Measurements from ENCODE around the gene TET3. TPM values are rescaled to one million over a fixed set of nuclear protein-coding genes. Genes with fewer than 3 reads are reported as not detected.

TET3 gene
- total and polyA plus RNA-seq, 2 of the 4 experiments (the other 2 are of a cell fraction), result 1.6 to 1.8 TPM

GRCh38 chr2:74024216-74024615, 39.5 kb downstream of the TET3 start:
- ChIA-PET POLR2A (ENCODE audit: unreplicated experiment) (no interaction called here), CTCF (no interaction called here)
- no peak for ATAC-seq (ENCODE audit: low read depth)

More at GRCh38 chr2:74024216-74024615, 39.5 kb downstream of the TET3 start:
- Histone ChIP-seq H2BK5ac (ENCODE audit: low read depth, low read length, poor library complexity, severe bottlenecking) (no peak overlapping the region), H2AK5ac (ENCODE audit: low read depth, low read length) (no peak overlapping the region; the same call in 1 of the 2 replicates), H3K9me3 (ENCODE audit: control insufficient read depth, insufficient read depth, low read length) (no peaks in the 10 kb centered on the region), H3K4ac (ENCODE audit: low read depth, low read length) (no peak overlapping the region), H2AFZ (replicated peaks; ENCODE audit: low read length, poor library complexity) (peak overlapping the region; percentile 27), H4K5ac (ENCODE audit: low read depth, low read length) (no peak overlapping the region), H4K8ac (ENCODE audit: low read depth in 2 of 2, low read length in 2 of 2) (no peak overlapping the region), H4K91ac (ENCODE audit: insufficient read depth, low read depth, low read length) (no peak overlapping the region), H3K18ac (ENCODE audit: low read depth, low read length) (no peak overlapping the region), H3K27me3 (ENCODE audit: control insufficient read depth, insufficient read depth, low read length) (no peaks in the 10 kb centered on the region), H3K4me2 (ENCODE audit: low read depth, low read length) (no peak overlapping the region), H3K9me1 (ENCODE audit: insufficient read depth, low read length) (peaks cover 11% of the 10 kb centered on the region), H3K27ac (ENCODE audit: insufficient read depth, low read length) (no peak overlapping the region), H3K56ac (ENCODE audit: extremely low read depth, insufficient read depth, low read length) (no peak overlapping the region), H3K14ac (replicated peaks; ENCODE audit: low read depth, low read length) (no peak overlapping the region), H3K4me1 (ENCODE audit: control insufficient read depth, insufficient read depth, low read length) (peaks cover 2% of the 10 kb centered on the region; the same call in 1 of the 2 replicates), H3K79me1 (ENCODE audit: low read depth in 1 of 2, low read length in 2 of 2) (peaks cover 33 to 60% of the 10 kb centered on the region in 2 experiments), H3K23ac (ENCODE audit: low read depth, low read length) (no peak overlapping the region), H2AK9ac (replicated peaks; ENCODE audit: low read depth, low read length, poor library complexity) (peak overlapping the region; percentile 80), H3K9ac (ENCODE audit: low read depth, low read length) (no peak overlapping the region), H3K4me3 (ENCODE audit: insufficient read depth, low read depth, low read length) (no peak overlapping the region), H2BK20ac (ENCODE audit: low read depth, low read length) (no peak overlapping the region), H3K36me3 (ENCODE audit: control insufficient read depth, insufficient read depth, low read length) (no peaks in the 10 kb centered on the region; the same call in 1 of the 2 replicates), H2BK15ac (ENCODE audit: low read depth, low read length) (no peak overlapping the region), H4K20me1 (ENCODE audit: insufficient read depth, low read length) (peaks cover 41% of the 10 kb centered on the region), H2BK120ac (ENCODE audit: low read depth, low read length) (no peak overlapping the region)
- dilution Hi-C loops (cut with HindIII; ENCODE audit: low sequenced_read_pairs, unreplicated experiment), result no loop called here
- DNase-seq, result no peak
- WGBS, 2 experiments (ENCODE audit: extremely low coverage in 2 of 2, insufficient read length in 1 of 2), result no CpG with 5 or more reads among the region's 4 CpGs
- TF ChIP-seq RFX5 (IDR thresholded peaks at IDR 0.05; ENCODE audit: low read depth, low read length) (no peak), MXI1 (IDR thresholded peaks at IDR 0.05; ENCODE audit: borderline replicate concordance, low read depth, low read length) (no peak), BHLHE40 (IDR thresholded peaks at IDR 0.05; ENCODE audit: low read depth, low read length) (no peak), POLR2A (IDR thresholded peaks at IDR 0.05; ENCODE audit: low read depth, low read length) (no peak), CHD1 (IDR thresholded peaks at IDR 0.05; ENCODE audit: low read depth, low read length) (no peak), MAZ (IDR thresholded peaks at IDR 0.05; ENCODE audit: borderline replicate concordance, low read depth, low read length) (no peak), MAFK (IDR thresholded peaks at IDR 0.05; ENCODE audit: low read depth, low read length) (no peak), CEBPB (IDR thresholded peaks at IDR 0.05; ENCODE audit: low read depth, low read length) (no peak)
- TF ChIP-seq, protein P1, sequence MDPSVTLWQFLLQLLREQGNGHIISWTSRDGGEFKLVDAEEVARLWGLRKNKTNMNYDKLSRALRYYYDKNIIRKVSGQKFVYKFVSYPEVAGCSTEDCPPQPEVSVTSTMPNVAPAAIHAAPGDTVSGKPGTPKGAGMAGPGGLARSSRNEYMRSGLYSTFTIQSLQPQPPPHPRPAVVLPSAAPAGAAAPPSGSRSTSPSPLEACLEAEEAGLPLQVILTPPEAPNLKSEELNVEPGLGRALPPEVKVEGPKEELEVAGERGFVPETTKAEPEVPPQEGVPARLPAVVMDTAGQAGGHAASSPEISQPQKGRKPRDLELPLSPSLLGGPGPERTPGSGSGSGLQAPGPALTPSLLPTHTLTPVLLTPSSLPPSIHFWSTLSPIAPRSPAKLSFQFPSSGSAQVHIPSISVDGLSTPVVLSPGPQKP (IDR thresholded peaks at IDR 0.05; ENCODE audit: borderline replicate concordance, low read depth, low read length), result no peak
- in situ Hi-C loops (cut with MboI; ENCODE audit: low sequenced_read_pairs), result no loop called here
- intact Hi-C loops (cut with micrococcal nuclease), result no loop called here
- no TSS peak for BruUV-seq (replicated peaks)
